Activated CD8-positive, alpha-beta T cell treated with anti-CD3 and anti-CD28 coated beads for 36 hours (primary cell): ENCODE results near the gene ADGB. TPM values are rescaled to one million over a fixed set of nuclear protein-coding genes. Genes with fewer than 3 reads are reported as not detected.
"Not testable (repeated sequence)": the region's sequence is repeated elsewhere in the genome, so short reads cannot be mapped to it uniquely, and the experiment has no call there.

Source experiments
- ATAC-seq: fragments of 200-7000 bp; cut with Tn5 transposase; one replicate; pipeline ENCODE4 v1.10.0; 2021; ENCODE audit warnings: mild to moderate bottlenecking, moderate library complexity
- CTCF ChIA-PET: fragments of 350-600 bp; sonication (Branson Sonifier 250); formaldehyde crosslinking; loops from one replicate; lab custom pipeline; 2021; ENCODE audit warnings: antibody characterized with exemption; lab: Charles Lee
- POLR2A ChIA-PET: fragments of 350-600 bp; sonication (Branson Sonifier 250); formaldehyde crosslinking; loops from one replicate; lab custom pipeline; 2021; ENCODE audit warnings: antibody characterized with exemption; lab: Charles Lee
- DNase-seq: peaks from one replicate; pipeline ENCODE4 v3.0.0-alpha.2; 2020
- H3K27ac Mint-ChIP-seq: one replicate; pipeline ENCODE4 v1.8.0; 2021; ENCODE audit warnings: mild to moderate bottlenecking, mixed read lengths
- H3K27me3 Mint-ChIP-seq: one replicate; pipeline ENCODE4 v1.8.0; 2021; ENCODE audit warnings: mixed read lengths
- H3K36me3 Mint-ChIP-seq: one replicate; pipeline ENCODE4 v1.8.0; 2021; ENCODE audit warnings: low read depth, mixed read lengths
- H3K4me1 Mint-ChIP-seq: one replicate; pipeline ENCODE4 v1.8.0; 2021; ENCODE audit warnings: low read depth, mixed read lengths
- H3K4me3 Mint-ChIP-seq: one replicate; pipeline ENCODE4 v1.8.0; 2021; ENCODE audit warnings: mild to moderate bottlenecking, moderate library complexity, mixed read lengths
- H3K9me3 Mint-ChIP-seq: one replicate; pipeline ENCODE4 v1.8.0; 2021; ENCODE audit warnings: mixed read lengths
- intact Hi-C: fragments of 100-400 bp; cut with micrococcal nuclease; formaldehyde crosslinking; loops from one replicate; pipeline ENCODE4 v1.10.0; 2022
- total RNA-seq, 2 experiments: library from RNA; stranded (reverse); gene quantifications; one replicate each; pipeline ENCODE4 v1.2.3, GENCODE V29; 2021
- TF ChIP-seq, protein P1 (sequence below): fragments of 200-600 bp; IDR thresholded peaks from one replicate; pipeline ENCODE4 v1.8.0; 2022; ENCODE audit warnings: antibody characterized with exemption, mild to moderate bottlenecking

Gene ADGB
- total RNA-seq, 2 experiments from 2014 or later = not detected

GRCh38 chr6:146785001-146785585, 186.3 kb downstream of the ADGB start:
- DNase-seq = peak; percentile 49
- Mint-ChIP-seq H3K36me3 (no peaks in the 10 kb centered on the region), H3K9me3 (no peaks in the 10 kb centered on the region), H3K4me3 (no peak overlapping the region), H3K27ac (no peak overlapping the region), H3K27me3 (peaks cover 3% of the 10 kb centered on the region), H3K4me1 (peaks cover 6% of the 10 kb centered on the region)
- POLR2A ChIA-PET = no interaction called here
- intact Hi-C loops = no loop called here
- CTCF ChIA-PET = interaction anchor here (0.7 to 1.9 kb wide), 7 partner anchors 9 to 200 kb away, joined by 3 to 5 read pairs (median 3); no protein-coding TSS in a partner anchor
- ATAC-seq = peak; percentile 98
- TF ChIP-seq, protein P1, sequence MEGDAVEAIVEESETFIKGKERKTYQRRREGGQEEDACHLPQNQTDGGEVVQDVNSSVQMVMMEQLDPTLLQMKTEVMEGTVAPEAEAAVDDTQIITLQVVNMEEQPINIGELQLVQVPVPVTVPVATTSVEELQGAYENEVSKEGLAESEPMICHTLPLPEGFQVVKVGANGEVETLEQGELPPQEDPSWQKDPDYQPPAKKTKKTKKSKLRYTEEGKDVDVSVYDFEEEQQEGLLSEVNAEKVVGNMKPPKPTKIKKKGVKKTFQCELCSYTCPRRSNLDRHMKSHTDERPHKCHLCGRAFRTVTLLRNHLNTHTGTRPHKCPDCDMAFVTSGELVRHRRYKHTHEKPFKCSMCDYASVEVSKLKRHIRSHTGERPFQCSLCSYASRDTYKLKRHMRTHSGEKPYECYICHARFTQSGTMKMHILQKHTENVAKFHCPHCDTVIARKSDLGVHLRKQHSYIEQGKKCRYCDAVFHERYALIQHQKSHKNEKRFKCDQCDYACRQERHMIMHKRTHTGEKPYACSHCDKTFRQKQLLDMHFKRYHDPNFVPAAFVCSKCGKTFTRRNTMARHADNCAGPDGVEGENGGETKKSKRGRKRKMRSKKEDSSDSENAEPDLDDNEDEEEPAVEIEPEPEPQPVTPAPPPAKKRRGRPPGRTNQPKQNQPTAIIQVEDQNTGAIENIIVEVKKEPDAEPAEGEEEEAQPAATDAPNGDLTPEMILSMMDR = peak; percentile 60

GRCh38 chr6:146787876-146788508, 189.2 kb downstream of the ADGB start:
- intact Hi-C loops = no loop called here
- TF ChIP-seq, protein P1 = no peak
- no peak for DNase-seq
- Mint-ChIP-seq H3K27ac (no peak overlapping the region), H3K9me3 (peaks cover 5% of the 10 kb centered on the region), H3K4me1 (peaks cover 6% of the 10 kb centered on the region), H3K4me3 (no peak overlapping the region), H3K27me3 (peaks cover 3% of the 10 kb centered on the region), H3K36me3 (no peaks in the 10 kb centered on the region)
- CTCF ChIA-PET = no interaction called here
- ATAC-seq = no peak
- POLR2A ChIA-PET = no interaction called here

GRCh38 chr6:146790561-146791091, 191.9 kb downstream of the ADGB start:
- DNase-seq (no peak), ATAC-seq (no peak)
- H3K4me1 Mint-ChIP-seq = peaks cover 2% of the 10 kb centered on the region
- ChIA-PET CTCF (no interaction called here), POLR2A (interaction anchor here (0.7 kb wide), 1 partner anchor 100 kb away, joined by 3 read pairs; no protein-coding TSS in a partner anchor)
- H3K27ac Mint-ChIP-seq = no peak overlapping the region
- intact Hi-C loops = no loop called here
- H3K9me3 Mint-ChIP-seq = peaks cover 5% of the 10 kb centered on the region
- TF ChIP-seq, protein P1 = no peak
- H3K4me3 Mint-ChIP-seq = no peak overlapping the region
- peaks cover 5% of the 10 kb centered on the region for H3K27me3 Mint-ChIP-seq
- no peaks in the 10 kb centered on the region for H3K36me3 Mint-ChIP-seq

DNA sequence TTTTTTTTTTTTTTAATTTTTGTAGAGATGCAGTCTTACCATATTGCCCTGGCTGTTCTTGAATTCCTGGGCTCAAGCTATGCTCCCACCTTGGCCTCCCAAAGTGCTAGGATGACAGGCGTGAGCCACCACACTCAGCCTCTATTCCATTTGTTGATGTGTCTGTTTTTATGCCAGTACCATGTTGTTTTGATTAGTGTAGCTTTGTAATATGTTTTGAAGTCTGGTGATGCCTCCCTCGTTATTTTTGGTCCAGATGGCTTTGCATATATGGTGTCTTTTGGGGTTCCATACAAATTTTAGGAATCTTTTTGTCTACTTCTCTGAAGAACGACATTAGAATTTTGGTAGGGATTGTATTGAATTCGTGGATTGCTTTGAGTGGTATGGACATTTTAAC, 193.2 kb downstream of the ADGB start:
- ChIA-PET POLR2A (no interaction called here), CTCF (no interaction called here)
- intact Hi-C loops = no loop called here
- no peaks in the 10 kb centered on the region for H3K36me3 Mint-ChIP-seq
- H3K4me1 Mint-ChIP-seq = peaks cover 2% of the 10 kb centered on the region
- no peak overlapping the region for H3K27ac Mint-ChIP-seq
- H3K27me3 Mint-ChIP-seq = peaks cover 5% of the 10 kb centered on the region
- ATAC-seq (no peak), DNase-seq (no peak)
- peaks cover 5% of the 10 kb centered on the region for H3K9me3 Mint-ChIP-seq
- TF ChIP-seq, protein P1 = no peak
- H3K4me3 Mint-ChIP-seq = no peak overlapping the region

DNA sequence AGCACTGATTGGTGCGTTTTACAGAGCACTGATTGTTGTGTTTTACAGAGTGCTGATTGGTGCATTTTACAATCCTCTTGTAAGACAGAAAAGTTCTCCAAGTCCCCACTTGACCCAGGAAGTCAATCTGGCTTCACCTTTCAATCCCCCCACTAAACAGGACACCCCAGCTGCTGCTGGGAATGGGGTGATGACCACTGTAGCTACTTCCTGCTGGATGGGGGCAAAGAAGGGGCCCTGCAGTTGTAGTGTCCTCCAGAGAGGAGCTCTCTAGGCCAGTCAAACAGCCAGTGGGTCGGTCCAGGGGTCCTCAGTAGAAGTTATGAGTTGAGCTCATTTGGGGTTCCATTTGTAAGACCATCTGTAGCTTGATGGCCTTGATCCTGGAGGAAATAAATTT, 194.4 kb downstream of the ADGB start:
- H3K4me3 Mint-ChIP-seq, DNase-seq, H3K4me1 Mint-ChIP-seq, CTCF ChIA-PET, H3K9me3 Mint-ChIP-seq, intact Hi-C loops, H3K36me3 Mint-ChIP-seq, H3K27me3 Mint-ChIP-seq, ATAC-seq, POLR2A ChIA-PET, H3K27ac Mint-ChIP-seq: not testable (repeated sequence)
